Measurements from ENCODE around the gene FRMD1.
"Not testable (repeated sequence)": the region's sequence is repeated elsewhere in the genome, so short reads cannot be mapped to it uniquely, and the experiment has no call there.

The FRMD1 gene

DNA sequence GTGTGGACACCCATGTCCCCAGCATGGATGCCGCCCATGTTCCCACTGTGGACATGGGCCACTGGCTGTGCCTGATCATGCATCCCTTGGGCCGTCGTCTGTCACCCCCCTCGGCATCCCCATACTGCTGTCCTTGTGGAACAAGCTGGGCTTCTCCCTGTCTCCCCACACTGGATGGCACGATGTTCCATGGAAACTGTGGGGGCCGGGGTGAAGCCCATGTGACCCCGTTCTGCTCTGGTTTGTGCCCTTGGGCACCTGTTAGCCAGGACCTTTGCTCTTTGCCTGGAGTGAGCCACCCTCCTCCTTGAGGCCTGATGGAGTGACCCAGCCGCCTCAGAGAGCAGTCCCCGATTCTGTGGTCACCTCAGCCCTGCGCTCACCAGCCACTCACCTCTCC, 7.6 kb upstream of the FRMD1 start:
- Histone ChIP-seq H2AFZ (ENCODE audit: low read length, unreplicated experiment) (no peak overlapping the region), H3K4me3 (ENCODE audit: low read depth, low read length) (no peak overlapping the region), H3K4me1 (ENCODE audit: control insufficient read depth, insufficient read depth, low read length, unreplicated experiment) (no peaks in the 10 kb centered on the region), H3K79me2 (ENCODE audit: control insufficient read depth, insufficient read depth, low read length, unreplicated experiment) (no peaks in the 10 kb centered on the region), H3K27me3 (ENCODE audit: insufficient read depth, low read length) (no peaks in the 10 kb centered on the region), H3K27ac (ENCODE audit: low read depth, low read length) (no peak overlapping the region), H3K36me3 (ENCODE audit: insufficient read depth, low read length) (no peaks in the 10 kb centered on the region)

DNA sequence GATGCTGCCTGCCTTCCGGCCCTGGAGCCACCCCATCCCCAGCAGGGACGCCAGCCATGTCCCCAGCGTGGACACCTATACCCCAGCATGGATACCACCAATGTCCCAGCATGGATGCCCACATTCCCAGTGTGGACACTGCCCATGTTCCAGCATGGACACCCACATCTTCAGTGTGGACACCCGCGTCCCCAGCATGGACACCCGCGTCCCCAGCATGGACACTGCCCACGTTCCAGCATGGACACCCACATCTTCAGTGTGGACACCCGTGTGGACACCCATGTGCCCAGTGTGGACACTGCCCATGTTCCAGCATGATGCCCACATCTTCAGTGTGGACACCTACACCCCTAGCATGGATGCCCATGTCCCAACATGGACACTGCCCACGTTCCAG, 7.1 kb upstream of the FRMD1 start:
- no peaks in the 10 kb centered on the region for H3K27me3 ChIP-seq (ENCODE audit: insufficient read depth, low read length)
- no peak overlapping the region for H3K4me3 ChIP-seq (ENCODE audit: low read depth, low read length)
- no peaks in the 10 kb centered on the region for H3K36me3 ChIP-seq (ENCODE audit: insufficient read depth, low read length)
- H2AFZ ChIP-seq (ENCODE audit: low read length, unreplicated experiment): no peak overlapping the region
- H3K4me1 ChIP-seq (ENCODE audit: control insufficient read depth, insufficient read depth, low read length, unreplicated experiment): no peaks in the 10 kb centered on the region
- H3K79me2 ChIP-seq (ENCODE audit: control insufficient read depth, insufficient read depth, low read length, unreplicated experiment): no peaks in the 10 kb centered on the region
- no peak overlapping the region for H3K27ac ChIP-seq (ENCODE audit: low read depth, low read length)

DNA sequence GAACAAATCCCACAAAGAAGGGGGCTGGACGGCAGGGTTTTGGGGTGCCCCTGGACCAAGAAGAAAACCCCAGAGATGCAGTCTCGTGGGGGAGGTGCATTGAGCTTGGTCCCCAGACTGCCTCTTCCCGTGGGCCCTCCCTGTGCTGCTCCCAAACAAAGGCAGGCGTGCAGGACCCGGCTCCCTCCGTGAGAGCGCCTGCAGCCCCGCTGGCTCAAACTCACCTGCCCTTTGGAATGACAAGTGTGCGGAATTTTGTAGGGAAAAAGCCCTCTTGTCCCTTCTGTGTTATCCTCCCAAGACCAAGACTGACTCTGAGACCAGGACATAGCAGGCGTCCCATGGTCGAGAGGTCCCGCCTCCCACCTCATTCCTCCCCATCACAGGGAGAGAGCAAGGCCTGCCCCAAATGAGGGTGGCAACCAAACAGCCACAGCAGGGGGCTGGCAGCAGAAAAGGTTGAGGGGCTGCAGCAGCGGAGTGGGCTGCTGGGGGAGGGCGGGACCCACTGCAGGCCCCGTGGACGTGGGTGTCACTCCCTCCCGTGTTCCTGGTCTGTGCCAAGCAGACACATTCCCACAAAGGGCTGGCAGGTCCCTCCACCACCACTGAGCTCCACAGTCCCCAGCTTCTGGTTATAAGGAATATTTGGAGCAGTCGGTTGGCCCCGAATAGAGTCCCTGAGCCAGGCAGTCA, 5.6 kb upstream of the FRMD1 start:
- Histone ChIP-seq H3K4me3 (ENCODE audit: low read depth, low read length) (no peak overlapping the region), H2AFZ (ENCODE audit: low read length, unreplicated experiment) (no peak overlapping the region), H3K27ac (ENCODE audit: low read depth, low read length) (no peak overlapping the region), H3K36me3 (ENCODE audit: insufficient read depth, low read length) (no peaks in the 10 kb centered on the region), H3K79me2 (ENCODE audit: control insufficient read depth, insufficient read depth, low read length, unreplicated experiment) (no peaks in the 10 kb centered on the region), H3K27me3 (ENCODE audit: insufficient read depth, low read length) (no peaks in the 10 kb centered on the region), H3K4me1 (ENCODE audit: control insufficient read depth, insufficient read depth, low read length, unreplicated experiment) (no peaks in the 10 kb centered on the region)

DNA sequence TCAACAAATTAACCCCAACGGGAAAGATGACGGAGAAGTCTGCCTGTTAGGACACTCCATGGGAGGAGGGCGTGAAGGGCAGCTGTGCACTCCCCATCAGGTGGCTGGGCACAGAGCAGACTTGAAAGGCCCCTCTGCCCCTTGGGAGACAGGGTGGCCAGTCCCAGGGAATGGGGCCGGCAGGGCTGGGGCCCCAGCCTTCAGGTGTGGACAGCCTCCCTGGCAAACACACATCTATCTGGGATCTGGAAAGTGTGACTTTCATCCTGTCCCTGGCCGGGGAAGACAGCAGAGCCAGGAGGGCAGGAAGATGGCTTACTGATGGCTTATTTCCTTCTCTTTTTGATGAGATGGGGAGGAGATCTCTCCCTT, 4.5 kb upstream of the FRMD1 start:
- no peak overlapping the region for H3K27ac ChIP-seq (ENCODE audit: low read depth, low read length)
- no peak overlapping the region for H3K4me3 ChIP-seq (ENCODE audit: low read depth, low read length)
- no peaks in the 10 kb centered on the region for H3K79me2 ChIP-seq (ENCODE audit: control insufficient read depth, insufficient read depth, low read length, unreplicated experiment)
- no peaks in the 10 kb centered on the region for H3K4me1 ChIP-seq (ENCODE audit: control insufficient read depth, insufficient read depth, low read length, unreplicated experiment)
- H2AFZ ChIP-seq (ENCODE audit: low read length, unreplicated experiment): no peak overlapping the region
- no peaks in the 10 kb centered on the region for H3K36me3 ChIP-seq (ENCODE audit: insufficient read depth, low read length)
- H3K27me3 ChIP-seq (ENCODE audit: insufficient read depth, low read length): no peaks in the 10 kb centered on the region

DNA sequence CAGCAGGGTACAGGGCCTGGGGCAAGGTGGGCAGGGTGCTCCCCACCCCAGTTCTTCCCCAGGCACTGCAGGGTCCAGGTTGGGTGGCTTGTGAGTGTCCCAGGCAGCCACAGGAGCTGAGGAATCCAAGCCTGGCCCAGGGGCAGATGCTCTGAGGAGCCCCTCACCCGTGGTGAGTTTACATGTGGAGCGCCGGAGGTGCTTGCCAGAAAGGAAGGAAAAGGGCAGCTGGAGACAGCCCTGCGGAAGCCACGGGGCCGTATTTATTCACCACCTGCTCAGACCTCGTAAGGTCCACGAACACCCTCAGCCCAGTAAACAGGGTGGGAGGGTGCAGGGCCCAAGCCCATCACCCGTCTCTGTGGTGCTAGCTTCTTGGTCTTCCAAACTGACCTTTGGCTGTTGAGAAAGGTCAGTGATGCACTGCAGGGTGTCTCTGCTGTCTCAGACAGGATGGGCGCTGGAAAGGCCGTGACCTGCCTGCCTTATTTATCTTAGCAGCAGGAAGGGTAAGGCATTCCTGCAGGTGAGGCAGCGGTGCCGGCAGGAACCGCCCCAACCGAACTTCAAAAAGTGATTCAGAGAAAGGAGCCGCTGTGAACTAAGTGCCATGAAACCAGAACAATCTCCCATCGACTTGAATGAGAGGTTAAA, 4.0 kb upstream of the FRMD1 start:
- H3K79me2 ChIP-seq (ENCODE audit: control insufficient read depth, insufficient read depth, low read length, unreplicated experiment): no peaks in the 10 kb centered on the region
- H2AFZ ChIP-seq (ENCODE audit: low read length, unreplicated experiment): no peak overlapping the region
- H3K27me3 ChIP-seq (ENCODE audit: insufficient read depth, low read length): no peaks in the 10 kb centered on the region
- no peak overlapping the region for H3K27ac ChIP-seq (ENCODE audit: low read depth, low read length)
- no peak overlapping the region for H3K4me3 ChIP-seq (ENCODE audit: low read depth, low read length)
- H3K36me3 ChIP-seq (ENCODE audit: insufficient read depth, low read length): no peaks in the 10 kb centered on the region
- H3K4me1 ChIP-seq (ENCODE audit: control insufficient read depth, insufficient read depth, low read length, unreplicated experiment): no peaks in the 10 kb centered on the region

DNA sequence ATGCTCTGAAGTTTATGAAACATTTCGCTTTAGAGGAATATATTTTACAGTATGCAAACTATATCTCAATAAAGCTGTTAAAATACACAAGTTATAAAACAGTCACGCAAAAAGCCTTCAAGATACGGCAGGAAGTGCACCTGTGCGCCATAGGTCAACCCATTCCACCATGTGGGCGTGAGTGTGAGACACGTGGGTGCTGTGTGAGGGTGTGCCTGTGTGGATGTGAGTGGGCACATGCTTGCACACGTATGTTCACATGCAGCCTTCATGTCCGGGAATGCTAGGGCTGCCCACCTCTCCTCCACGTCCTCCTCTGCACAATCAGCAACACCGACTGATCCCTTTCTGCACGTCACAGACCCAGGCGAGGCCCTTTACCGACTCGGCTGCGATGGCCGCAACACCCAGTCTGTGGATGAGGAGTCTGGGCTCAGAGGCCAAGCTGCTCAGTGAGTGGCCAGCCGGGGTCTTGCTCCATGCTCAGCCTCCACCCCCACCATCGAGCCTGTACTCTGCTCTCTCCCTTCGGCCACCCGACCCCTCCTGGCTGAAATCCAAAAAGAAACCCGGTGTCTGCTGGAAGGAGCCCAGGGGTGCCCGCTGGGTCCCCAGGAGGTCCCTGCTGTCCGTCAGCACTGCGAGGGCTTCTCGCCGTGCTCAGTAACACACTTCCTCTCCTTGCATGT, 3.0 kb upstream of the FRMD1 start:
- H3K36me3 ChIP-seq (ENCODE audit: insufficient read depth, low read length): no peaks in the 10 kb centered on the region
- no peaks in the 10 kb centered on the region for H3K4me1 ChIP-seq (ENCODE audit: control insufficient read depth, insufficient read depth, low read length, unreplicated experiment)
- no peak overlapping the region for H3K27ac ChIP-seq (ENCODE audit: low read depth, low read length)
- no peaks in the 10 kb centered on the region for H3K27me3 ChIP-seq (ENCODE audit: insufficient read depth, low read length)
- no peak overlapping the region for H3K4me3 ChIP-seq (ENCODE audit: low read depth, low read length)
- H2AFZ ChIP-seq (ENCODE audit: low read length, unreplicated experiment): no peak overlapping the region
- no peaks in the 10 kb centered on the region for H3K79me2 ChIP-seq (ENCODE audit: control insufficient read depth, insufficient read depth, low read length, unreplicated experiment)

DNA sequence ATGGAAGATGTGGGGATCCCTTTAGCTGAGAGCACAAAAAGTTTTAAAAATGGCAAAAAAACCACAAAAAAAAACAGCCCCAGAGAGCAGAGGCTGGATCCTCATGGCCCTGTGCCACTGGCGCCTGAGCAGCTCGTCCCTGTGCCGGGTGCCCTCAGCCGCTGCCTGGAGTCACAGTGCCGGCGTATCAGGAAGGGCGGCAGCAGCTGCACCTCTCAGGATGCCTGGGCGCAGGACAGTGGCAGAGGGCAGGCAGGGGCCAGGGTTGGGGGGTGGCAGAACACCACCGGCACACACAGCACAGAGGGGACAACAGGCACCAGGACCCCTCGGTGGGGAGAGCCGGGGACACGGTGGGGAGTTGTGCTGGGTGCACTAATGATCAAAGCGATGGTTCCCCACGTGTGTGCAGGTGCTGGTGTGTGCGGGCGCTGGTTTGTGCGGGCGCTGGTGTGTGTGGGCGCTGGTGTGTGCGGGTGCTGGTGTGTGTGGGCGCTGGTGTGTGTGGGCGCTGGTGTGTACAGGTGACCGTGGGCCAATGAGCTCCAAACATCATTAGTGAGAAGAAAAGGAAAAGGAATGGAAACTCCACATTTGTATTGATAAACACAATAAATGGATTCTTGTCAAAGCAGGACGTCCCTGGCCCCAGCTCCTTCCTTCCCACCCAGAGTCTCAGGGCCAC, 1.5 kb upstream of the FRMD1 start:
- H3K27ac ChIP-seq (ENCODE audit: low read depth, low read length): no peak overlapping the region
- H2AFZ ChIP-seq (ENCODE audit: low read length, unreplicated experiment): no peak overlapping the region
- H3K27me3 ChIP-seq (ENCODE audit: insufficient read depth, low read length): no peaks in the 10 kb centered on the region
- no peaks in the 10 kb centered on the region for H3K79me2 ChIP-seq (ENCODE audit: control insufficient read depth, insufficient read depth, low read length, unreplicated experiment)
- no peaks in the 10 kb centered on the region for H3K36me3 ChIP-seq (ENCODE audit: insufficient read depth, low read length)
- H3K4me1 ChIP-seq (ENCODE audit: control insufficient read depth, insufficient read depth, low read length, unreplicated experiment): no peaks in the 10 kb centered on the region
- H3K4me3 ChIP-seq (ENCODE audit: low read depth, low read length): no peak overlapping the region

DNA sequence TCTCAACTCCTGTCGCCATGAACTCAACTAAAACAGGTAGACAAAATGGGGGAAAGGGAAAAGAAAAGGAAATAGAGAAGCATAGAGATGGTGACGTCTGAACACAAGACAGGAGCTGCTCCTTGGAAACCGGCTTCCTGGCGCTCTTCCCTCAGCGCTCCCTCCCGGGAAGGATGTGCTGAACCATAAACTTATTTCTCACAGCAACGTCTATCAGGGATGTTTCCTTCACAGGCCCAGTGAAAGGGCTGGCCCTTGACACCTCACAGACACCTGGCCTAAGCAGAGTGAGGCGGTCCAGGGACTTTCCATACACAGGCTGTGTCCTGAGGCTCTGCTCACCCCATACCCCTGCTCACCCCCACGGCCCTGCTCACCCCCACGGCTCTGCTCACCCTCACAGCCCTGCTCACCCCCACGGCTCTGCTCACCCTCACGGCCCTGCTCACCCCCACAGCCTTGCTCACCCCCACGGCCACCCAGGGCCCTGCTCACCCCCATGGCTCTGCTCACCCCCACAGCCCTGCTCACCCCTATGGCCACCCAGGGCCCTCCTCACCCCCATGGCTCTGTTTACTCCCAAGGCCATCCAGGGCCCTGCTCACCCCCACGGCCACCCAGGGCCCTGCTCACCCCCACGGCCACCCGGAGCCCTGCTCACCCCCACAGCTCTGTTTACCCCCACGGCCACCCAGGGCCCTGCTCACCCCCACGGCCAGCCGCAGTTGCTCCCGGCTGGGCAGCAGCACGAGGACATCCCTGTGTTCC, 653 bp downstream of the FRMD1 start:
- no peaks in the 10 kb centered on the region for H3K4me1 ChIP-seq (ENCODE audit: control insufficient read depth, insufficient read depth, low read length, unreplicated experiment)
- no peaks in the 10 kb centered on the region for H3K36me3 ChIP-seq (ENCODE audit: insufficient read depth, low read length)
- no peaks in the 10 kb centered on the region for H3K27me3 ChIP-seq (ENCODE audit: insufficient read depth, low read length)
- H3K79me2 ChIP-seq (ENCODE audit: control insufficient read depth, insufficient read depth, low read length, unreplicated experiment): no peaks in the 10 kb centered on the region
- no peak overlapping the region for H3K27ac ChIP-seq (ENCODE audit: low read depth, low read length)
- H2AFZ ChIP-seq (ENCODE audit: low read length, unreplicated experiment): no peak overlapping the region
- no peak overlapping the region for H3K4me3 ChIP-seq (ENCODE audit: low read depth, low read length)

DNA sequence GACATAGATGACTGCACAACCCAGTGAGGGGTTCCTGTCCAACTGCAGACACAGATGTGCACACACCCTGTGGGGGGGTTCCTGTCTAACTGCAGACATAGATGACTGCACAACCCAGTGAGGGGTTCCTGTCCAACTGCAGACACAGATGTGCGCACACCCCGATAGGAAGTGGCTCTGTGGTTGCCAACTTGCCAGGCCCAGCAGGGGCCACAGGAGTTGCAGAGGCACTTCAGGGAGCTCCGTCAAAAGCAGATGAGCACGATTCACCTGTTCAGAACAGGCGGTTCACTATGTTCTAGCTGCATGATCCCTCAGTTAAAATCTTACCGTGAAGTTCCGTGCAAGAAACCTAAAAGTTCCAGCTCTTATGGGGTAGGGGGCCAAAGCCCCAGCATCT, 1.6 kb downstream of the FRMD1 start:
- H3K36me3 ChIP-seq (ENCODE audit: insufficient read depth, low read length); H3K27me3 ChIP-seq (ENCODE audit: insufficient read depth, low read length); H3K27ac ChIP-seq (ENCODE audit: low read depth, low read length); H2AFZ ChIP-seq (ENCODE audit: low read length, unreplicated experiment); H3K4me3 ChIP-seq (ENCODE audit: low read depth, low read length); H3K79me2 ChIP-seq (ENCODE audit: control insufficient read depth, insufficient read depth, low read length, unreplicated experiment); H3K4me1 ChIP-seq (ENCODE audit: control insufficient read depth, insufficient read depth, low read length, unreplicated experiment): not testable (repeated sequence)

DNA sequence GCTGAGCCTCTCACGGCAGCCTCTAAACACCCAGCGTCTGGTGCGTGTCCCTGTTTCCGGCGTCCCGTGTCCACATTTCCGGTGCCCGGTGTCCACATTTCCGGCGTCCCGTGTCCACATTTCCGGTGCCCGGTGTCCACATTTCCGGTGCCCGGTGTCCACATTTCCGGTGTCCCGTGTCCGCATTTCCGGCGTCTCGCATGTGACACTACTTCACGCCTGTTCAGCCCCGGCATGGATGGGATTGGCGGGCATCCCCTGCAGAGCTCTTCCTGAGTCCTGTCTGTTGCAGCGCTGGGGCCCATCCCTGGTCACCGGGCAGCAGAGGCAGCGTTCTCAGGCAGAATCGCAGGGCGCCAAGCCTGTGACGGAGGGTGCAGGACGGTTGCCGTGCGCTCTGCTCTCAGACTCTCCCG, 3.2 kb downstream of the FRMD1 start:
- Histone ChIP-seq H3K27me3 (ENCODE audit: insufficient read depth, low read length) (peaks cover 16% of the 10 kb centered on the region; the same call in 1 of the 2 replicates), H3K27ac (ENCODE audit: low read depth, low read length) (no peak overlapping the region), H3K4me3 (ENCODE audit: low read depth, low read length) (no peak overlapping the region), H3K79me2 (ENCODE audit: control insufficient read depth, insufficient read depth, low read length, unreplicated experiment) (no peaks in the 10 kb centered on the region), H2AFZ (ENCODE audit: low read length, unreplicated experiment) (no peak overlapping the region), H3K4me1 (ENCODE audit: control insufficient read depth, insufficient read depth, low read length, unreplicated experiment) (no peaks in the 10 kb centered on the region), H3K36me3 (ENCODE audit: insufficient read depth, low read length) (no peaks in the 10 kb centered on the region)

All from ACC112 (cell line).